Ramos (cell line): ENCODE data around the gene ODAD3.
"Not testable (repeated sequence)": the region's sequence is repeated elsewhere in the genome, so short reads cannot be mapped to it uniquely, and the experiment has no call there.

Experiments used
- in situ Hi-C: fragments of 300-500 bp; cut with MboI; formaldehyde crosslinking; loops from one replicate; pipeline ENCODE4 v1.14.3; 2022; ENCODE audit warnings: low sequenced_read_pairs; ENCODE audit not compliant: unreplicated experiment

The ODAD3 gene

GRCh38 chr19:11379269-11379845, 55.6 kb downstream of the ODAD3 start:
- in situ Hi-C loops = not testable (repeated sequence)

DNA sequence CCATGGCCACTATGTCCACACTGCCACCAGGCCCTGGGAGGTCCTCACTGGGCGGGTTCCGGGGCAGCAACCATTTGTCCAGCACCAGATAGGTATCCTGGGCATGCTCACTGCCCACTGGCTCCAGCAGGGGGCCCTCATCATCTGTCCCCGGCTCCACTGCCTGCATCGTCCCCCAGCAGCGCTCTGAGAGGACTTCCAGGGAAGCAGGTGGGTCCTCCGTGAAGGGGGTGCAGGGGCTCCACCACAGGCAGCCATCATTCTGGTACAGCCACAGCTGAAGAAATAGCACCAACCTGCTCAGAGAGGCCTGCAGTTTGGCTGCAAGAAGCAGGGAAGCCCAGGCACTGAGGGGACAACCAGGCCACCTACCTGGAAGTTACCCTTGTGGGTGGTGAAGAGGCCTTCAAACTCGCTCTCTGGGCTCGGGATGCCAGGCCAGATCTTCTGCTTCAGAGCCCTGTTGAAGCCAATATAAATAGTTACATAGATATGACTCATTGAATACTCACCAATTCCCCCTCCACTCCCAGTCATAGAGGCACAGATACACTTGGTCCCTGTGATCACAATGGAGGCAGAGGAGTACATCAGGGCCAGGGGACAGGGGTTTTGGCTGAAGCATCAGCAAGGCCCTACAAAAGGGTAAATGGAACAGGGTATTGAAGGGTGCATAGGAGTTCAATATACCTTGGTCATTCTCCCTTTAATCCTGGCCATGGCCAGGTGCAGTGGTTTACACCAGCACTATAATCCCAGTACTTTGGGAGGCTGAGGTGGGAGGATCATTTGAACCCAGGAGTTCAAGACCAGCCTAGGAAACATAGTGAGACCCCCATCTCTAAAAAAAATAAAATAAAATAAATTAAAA, 56.4 kb downstream of the ODAD3 start:
- in situ Hi-C loops = no loop called here

DNA sequence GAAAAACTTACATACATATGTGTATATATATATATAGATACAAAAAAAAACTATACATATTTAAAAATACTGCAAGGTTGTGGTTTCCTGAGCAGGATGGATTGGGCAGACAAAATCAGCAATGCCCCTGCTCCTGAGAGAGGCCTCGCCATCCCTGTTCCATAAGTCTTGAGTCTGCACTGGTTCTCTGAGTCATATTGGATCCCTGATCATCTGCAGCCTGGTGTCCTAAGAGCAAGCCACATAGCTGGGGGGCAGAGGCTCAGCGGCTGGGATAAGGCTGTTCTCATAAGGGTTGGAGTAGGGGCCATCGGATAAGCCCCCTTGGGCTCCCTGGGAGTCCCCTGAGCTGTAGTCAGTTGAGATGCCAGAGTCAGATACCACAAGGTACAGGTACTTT, 57.2 kb downstream of the ODAD3 start:
- in situ Hi-C loops = no loop called here

- in situ Hi-C loops = no loop called here
Measured at GRCh38 chr19:11377237-11377636, 57.7 kb downstream of the ODAD3 start.

GRCh38 chr19:11375143-11375948, 59.6 kb downstream of the ODAD3 start:
- in situ Hi-C loops = no loop called here

- in situ Hi-C loops = no loop called here
Measured at GRCh38 chr19:11374433-11375142, 60.3 kb downstream of the ODAD3 start, which contains the start of gene SWSAP1. Gene SWSAP1, plus strand, starts transcription at chr19:11374666. Its CDS starts 15 bp downstream, at chr19:11374681.

DNA sequence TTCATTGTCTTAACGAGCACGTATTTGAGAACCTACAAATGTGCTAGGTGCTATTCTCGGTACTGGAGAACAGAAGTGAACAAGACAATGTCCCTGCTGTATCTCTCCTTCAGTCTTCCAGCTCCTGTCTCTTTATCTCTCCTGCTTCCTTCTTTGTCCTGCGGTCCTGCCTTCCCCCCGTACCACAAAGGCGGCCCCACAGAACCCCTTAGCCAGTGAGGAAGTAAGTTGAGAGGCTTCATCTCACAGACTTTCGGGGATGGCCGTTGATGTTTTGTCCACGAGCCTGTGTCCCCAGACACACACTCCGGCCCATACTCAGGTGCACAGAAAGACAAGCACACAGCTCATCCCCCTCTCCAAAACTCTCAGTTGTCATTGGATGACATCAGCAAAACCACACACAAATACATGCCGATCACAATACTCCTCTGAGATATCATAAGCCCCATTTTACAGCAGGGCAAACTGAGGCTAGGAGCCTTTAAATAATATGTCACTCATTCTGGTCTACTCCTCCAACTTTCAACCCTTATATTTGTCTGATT, 61.0 kb downstream of the ODAD3 start:
- in situ Hi-C loops = no loop called here

DNA sequence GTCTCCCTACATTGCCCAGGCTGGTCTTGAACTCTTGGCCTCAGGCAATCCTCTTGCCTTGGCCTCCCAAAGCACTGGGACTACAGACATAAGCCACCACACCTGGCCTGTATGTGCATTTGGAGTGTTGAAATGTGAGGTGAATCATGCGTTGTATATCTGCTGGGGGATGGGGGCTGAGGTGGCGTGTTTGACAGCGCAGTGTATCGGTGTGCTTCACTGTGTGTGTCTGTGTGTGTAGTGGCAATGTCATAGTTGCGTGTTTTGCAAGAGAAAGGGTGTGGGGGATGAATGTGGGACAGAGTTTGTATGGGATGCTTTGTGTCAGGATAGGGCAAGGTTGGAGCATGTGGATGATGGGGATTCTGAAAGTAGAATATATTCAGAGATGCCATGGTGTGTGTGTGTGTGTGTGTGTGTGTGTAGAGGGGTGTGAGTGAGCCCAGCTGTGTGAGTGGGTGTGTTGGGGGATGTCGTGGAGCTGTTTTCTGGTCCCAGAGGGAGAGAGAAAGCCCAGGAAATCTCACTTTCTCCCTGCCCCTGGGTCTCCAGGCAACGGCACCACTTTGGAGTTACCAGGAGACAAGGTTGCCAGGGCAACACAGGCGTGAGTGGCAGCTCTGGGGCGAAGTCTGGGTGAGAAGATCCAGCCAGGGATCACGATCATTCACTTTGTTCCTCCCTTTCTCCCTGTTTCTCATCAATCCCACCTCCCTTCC, 61.6 kb downstream of the ODAD3 start:
- in situ Hi-C loops = no loop called here

DNA sequence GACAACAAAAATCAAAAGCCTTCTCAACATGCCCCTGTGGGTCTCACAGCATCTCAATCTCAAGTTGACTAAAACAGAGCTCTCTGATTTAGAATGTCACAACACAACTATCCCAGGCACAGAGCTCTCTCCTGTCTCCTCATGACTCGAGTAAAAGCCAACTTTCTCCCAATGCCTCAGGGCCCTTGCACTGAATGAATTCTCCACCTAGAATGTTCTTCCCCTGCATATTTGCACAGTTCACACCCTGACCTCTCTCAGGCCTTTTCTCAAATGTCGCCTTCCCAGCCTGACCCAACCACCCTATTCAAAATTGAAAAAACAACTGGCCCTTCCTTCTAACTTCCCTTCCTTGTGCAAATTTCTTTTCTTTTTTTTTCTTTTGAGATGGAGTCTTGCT, 64.2 kb downstream of the ODAD3 start:
- in situ Hi-C loops = no loop called here
